Measurements from ENCODE around the gene ABCC11. TPM values are rescaled to one million over a fixed set of nuclear protein-coding genes. Genes with fewer than 3 reads are reported as not detected.
"Not testable (repeated sequence)": the region's sequence is repeated elsewhere in the genome, so short reads cannot be mapped to it uniquely, and the experiment has no call there.

ABCC11 gene
- polyA plus RNA-seq, 3 donors: 0.26 to 0.53 (median 0.36) TPM

DNA sequence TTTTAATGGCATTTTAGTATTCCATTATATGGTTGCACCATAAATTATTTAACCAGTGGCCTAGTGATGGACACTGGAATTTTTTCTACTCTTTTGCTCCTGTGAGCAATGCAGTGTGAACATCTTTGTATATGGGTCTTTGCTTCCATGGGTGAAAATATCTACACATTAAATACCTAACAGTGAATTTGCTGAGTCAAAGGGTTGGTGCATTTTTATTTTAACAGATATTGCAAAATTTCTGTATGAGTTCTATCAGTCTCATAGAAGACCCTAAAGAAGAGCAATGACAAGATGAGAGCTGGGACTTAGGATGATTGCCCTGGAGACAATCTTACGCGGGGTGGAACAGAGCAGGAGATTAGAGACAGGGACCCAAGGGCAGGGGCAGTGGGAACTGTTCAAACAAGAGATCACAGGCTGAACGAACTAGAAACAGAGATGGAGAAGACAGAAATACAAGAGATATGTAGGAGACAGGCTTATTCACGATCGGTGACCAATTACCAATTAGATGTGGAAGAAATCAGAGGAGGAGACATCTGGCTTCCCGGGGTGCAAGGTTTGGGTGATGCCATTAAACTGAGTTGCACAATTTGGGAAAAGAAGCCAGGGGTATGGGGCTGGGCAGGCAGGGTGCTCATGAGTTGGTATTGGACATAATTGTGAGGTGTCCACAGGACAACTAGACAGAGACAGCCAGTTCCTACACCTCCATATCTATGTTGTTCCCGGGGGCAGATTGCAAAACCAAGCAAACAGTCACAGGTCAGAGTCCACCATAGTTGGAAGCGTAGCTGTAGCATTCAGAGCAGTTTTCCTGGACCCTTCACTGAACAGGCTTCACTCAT is 43.1 kb downstream of the ABCC11 start:
- no peak for DNase-seq

- no peak for DNase-seq
Observed at GRCh38 chr16:48201515-48202201, 45.7 kb downstream of the ABCC11 start.

- DNase-seq: no peak
Observed at GRCh38 chr16:48197294-48197693, 50.0 kb downstream of the ABCC11 start.

DNA sequence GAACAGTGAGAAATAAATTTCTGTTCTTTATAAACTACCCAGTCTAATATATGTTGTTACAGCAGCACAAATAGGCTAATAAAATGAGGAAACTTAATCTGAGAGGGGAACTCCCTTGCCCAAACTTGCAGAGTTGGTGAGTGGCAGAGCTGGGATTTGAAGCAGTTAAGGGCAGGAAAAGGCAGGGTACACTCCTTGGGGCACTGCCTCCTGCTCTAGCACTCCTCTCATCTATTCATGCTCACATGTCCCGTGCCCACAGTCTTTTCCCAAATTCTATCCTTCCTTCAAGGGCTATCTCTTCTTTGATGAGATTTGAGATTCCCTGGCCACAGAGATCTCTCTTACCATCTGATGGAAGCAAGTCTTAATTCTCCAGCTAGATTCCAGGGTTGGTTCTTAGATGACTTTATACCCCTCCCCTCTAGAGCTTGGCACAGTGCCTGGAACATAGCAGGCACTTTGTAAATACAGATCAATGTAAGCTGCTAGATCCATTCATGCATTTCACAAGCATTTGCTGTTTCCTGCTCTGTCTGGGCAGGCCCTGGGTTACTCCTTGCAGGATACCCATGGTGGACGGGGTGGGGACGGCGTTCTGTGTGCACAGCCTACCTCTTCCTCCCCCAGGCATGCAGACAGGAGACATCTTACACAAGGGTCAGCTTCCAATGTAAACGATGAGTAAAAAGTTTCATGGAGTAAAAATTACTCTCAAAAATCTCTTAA is 52.3 kb downstream of the ABCC11 start:
- DNase-seq: peak; percentile 19

- DNase-seq: no peak
Observed at GRCh38 chr16:48193846-48194245, 53.5 kb downstream of the ABCC11 start.

- no peak for DNase-seq
Observed at GRCh38 chr16:48188449-48189102, 58.8 kb downstream of the ABCC11 start.

GRCh38 chr16:48187779-48188178 is 59.6 kb downstream of the ABCC11 start:
- no peak for DNase-seq

- no peak for DNase-seq
Observed at GRCh38 chr16:48184681-48185080, 62.7 kb downstream of the ABCC11 start.

- no peak for DNase-seq
Observed at GRCh38 chr16:48182979-48183537, 64.3 kb downstream of the ABCC11 start.

DNA sequence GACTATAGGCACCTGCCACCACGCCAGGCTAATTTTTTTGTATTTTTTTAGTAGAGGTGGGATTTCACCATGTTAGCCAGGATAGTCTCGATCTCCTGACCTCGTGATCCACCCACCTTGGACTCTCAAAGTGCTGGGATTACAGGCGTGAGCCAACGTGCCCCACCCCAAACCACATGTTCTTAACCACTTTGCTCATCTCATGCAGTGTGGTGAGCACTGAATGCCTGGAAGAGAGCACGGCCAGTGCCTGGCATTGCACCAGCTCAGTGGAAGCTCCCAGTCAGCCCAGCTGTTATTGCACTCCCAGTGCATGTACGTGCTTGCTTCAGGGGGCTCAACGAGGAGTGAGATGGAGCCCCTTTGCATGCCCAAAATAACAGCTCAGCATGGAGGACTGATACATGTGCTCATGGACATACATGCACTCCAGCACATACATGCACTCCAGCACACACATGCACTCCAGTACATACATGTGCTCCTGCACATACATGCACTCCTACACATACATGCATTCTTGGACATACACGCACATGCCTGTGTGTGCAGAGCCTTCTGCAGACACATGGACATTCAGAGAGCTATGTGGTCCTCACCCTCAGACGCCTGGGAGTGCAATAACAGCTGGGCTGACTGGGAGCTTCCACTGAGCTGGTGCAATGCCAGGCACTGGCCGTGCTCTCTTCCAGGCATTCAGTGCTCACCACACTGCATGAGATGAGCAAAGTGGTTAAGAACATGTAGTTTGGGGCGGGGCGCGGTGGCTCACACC is 65.4 kb downstream of the ABCC11 start:
- not testable (repeated sequence) for DNase-seq

GRCh38 chr16:48180868-48181480 is 66.4 kb downstream of the ABCC11 start:
- no peak for DNase-seq

- DNase-seq: no peak
Observed at GRCh38 chr16:48176635-48177408, 70.5 kb downstream of the ABCC11 start.

DNA sequence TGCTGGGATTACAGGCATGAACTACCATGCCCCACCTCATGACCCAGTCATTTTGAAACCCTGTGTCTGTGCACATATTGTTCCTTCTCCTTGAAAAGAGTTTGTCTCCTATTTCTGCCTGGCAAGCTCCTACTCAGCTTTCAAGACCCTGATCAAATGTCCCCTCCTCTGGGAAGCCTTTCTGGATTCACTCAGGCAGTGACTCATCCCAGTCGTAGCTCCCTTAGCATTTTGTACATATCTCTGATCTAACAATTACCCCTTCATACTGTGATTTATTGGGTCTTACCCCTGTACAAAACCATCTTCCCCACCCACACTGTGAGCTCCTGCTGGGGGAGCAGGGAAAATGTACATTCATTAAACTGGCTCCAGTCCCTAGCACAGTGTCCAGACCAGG is 73.5 kb downstream of the ABCC11 start:
- no peak for DNase-seq

DNA sequence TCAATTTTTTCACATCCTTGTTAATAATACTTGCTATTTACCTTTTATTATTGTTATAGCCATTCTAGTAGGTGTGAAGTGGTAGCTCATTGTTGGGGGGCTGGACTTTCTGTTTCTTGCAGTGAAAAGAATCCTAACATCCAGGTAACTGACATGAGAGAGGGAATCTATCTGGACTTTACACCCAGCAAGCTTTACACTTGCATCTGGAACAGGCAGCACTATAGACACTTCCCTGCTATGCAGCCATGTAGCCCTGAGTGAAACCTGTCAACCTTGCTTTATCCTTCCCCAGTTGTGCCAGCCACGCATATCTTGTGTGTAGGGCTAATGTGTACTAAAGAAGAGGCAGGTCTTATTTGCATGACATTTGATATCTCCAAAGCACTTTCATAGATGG is 74.7 kb downstream of the ABCC11 start:
- DNase-seq: no peak

GRCh38 chr16:48169896-48170295 is 77.4 kb downstream of the ABCC11 start:
- no peak for DNase-seq

DNA sequence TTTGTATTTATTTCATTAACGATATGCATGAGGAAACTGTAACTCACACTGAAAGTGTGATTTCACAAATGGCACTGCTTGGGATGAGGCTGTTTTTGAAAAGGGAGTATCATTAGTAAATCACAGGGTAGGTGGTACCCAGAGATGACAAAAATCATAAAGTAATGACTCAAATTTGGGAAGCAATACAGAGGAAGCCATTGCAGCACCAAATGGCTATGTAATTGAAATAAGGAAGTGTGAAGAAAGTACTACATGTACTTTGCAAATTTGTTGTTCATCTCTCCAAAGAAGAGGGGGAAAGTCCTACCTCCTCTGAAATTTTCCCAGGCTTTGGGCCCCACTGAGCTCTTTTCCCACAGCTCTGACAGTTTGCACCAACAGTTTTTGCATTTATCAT is 79.3 kb downstream of the ABCC11 start:
- no peak for DNase-seq

GRCh38 chr16:48166617-48167016 is 80.7 kb downstream of the ABCC11 start:
- not testable (repeated sequence) for DNase-seq

- DNase-seq: no peak
Observed at GRCh38 chr16:48165961-48166578, 81.3 kb downstream of the ABCC11 start.
